ENCODE measurements around the gene ZNF837.
"Not testable (repeated sequence)": the region's sequence is repeated elsewhere in the genome, so short reads cannot be mapped to it uniquely, and the experiment has no call there.

The ZNF837 gene

DNA sequence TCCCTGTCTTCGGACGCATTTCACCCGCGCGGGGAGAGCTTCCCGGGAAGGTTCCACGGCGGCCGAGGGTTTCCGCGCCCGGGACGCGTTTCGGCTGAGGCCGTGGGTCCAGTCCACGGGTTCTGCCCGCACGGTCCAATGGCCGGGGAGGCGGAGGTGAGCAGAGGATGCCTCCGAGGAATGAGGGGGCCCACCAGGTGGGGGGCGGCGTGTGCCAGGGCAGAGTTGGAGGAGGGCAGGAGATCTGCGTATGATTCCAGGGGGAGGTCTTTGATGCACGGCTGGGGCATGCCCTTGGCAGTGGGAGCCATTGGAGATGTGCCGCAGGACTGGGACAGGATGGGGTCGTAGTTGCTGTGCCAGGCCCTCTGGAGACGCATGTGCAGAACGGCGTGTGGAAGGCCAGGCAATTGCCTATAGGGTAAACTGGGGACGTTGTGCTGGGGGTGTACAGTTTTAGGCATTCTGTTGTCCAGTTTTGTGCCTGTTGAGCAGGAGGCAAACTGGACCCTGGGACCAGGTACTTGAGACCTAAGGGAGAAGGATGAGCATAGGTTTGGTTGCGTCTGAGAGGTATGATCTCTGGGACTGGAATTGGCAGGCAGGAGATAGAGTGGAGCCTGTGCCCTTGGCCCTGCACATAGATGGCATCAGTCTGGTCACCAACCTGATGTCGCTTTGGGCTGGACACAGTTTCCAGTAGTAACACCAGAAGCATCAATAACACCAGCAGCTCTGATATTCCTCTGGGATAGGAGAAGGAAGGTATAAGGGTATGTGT is 28.4 kb upstream of the ZNF837 start:
- H3K36me3 ChIP-seq (ENCODE audit: low read depth), result peaks cover 7% of the 10 kb centered on the region
- peak overlapping the region; percentile 86 for H3K4me3 ChIP-seq (ENCODE audit: severe bottlenecking)
- H3K27ac ChIP-seq (ENCODE audit: poor library complexity, severe bottlenecking), result peak overlapping the region; percentile 57
- ATAC-seq (ENCODE audit: low read depth) (peak; percentile 42), DNase-seq (ENCODE audit: low spot score) (no peak)
- no peaks in the 10 kb centered on the region for H3K27me3 ChIP-seq (ENCODE audit: insufficient read depth, poor library complexity, severe bottlenecking)
- TF ChIP-seq, protein P1, sequence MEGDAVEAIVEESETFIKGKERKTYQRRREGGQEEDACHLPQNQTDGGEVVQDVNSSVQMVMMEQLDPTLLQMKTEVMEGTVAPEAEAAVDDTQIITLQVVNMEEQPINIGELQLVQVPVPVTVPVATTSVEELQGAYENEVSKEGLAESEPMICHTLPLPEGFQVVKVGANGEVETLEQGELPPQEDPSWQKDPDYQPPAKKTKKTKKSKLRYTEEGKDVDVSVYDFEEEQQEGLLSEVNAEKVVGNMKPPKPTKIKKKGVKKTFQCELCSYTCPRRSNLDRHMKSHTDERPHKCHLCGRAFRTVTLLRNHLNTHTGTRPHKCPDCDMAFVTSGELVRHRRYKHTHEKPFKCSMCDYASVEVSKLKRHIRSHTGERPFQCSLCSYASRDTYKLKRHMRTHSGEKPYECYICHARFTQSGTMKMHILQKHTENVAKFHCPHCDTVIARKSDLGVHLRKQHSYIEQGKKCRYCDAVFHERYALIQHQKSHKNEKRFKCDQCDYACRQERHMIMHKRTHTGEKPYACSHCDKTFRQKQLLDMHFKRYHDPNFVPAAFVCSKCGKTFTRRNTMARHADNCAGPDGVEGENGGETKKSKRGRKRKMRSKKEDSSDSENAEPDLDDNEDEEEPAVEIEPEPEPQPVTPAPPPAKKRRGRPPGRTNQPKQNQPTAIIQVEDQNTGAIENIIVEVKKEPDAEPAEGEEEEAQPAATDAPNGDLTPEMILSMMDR (IDR thresholded peaks at IDR 0.05; ENCODE audit: poor library complexity, severe bottlenecking), result no peak
- H3K4me1 ChIP-seq (ENCODE audit: insufficient read depth, poor library complexity, severe bottlenecking), result no peaks in the 10 kb centered on the region
- no peaks in the 10 kb centered on the region for H3K9me3 ChIP-seq (ENCODE audit: severe bottlenecking)

GRCh38 chr19:58408152-58409009 is 27.6 kb upstream of the ZNF837 start, which contains the start of gene ZNF584:
TSS of gene ZNF584 (plus strand) at chr19:58408649. CDS start at chr19:58409148, 499 bp downstream.
- ATAC-seq (ENCODE audit: low read depth) (peak; percentile 91), DNase-seq (ENCODE audit: low spot score) (peak; percentile 95)
- TF ChIP-seq, protein P1 (IDR thresholded peaks at IDR 0.05; ENCODE audit: poor library complexity, severe bottlenecking), result peak; percentile 7
- no peaks in the 10 kb centered on the region for H3K27me3 ChIP-seq (ENCODE audit: insufficient read depth, poor library complexity, severe bottlenecking)
- H3K4me1 ChIP-seq (ENCODE audit: insufficient read depth, poor library complexity, severe bottlenecking), result no peaks in the 10 kb centered on the region
- H3K4me3 ChIP-seq (ENCODE audit: severe bottlenecking), result peak within 1 kb of the TSS; percentile 86
- peaks cover 7% of the 10 kb centered on the region for H3K36me3 ChIP-seq (ENCODE audit: low read depth)
- no peaks in the 10 kb centered on the region for H3K9me3 ChIP-seq (ENCODE audit: severe bottlenecking)
- H3K27ac ChIP-seq (ENCODE audit: poor library complexity, severe bottlenecking), result peak within 1 kb of the TSS; percentile 57

DNA sequence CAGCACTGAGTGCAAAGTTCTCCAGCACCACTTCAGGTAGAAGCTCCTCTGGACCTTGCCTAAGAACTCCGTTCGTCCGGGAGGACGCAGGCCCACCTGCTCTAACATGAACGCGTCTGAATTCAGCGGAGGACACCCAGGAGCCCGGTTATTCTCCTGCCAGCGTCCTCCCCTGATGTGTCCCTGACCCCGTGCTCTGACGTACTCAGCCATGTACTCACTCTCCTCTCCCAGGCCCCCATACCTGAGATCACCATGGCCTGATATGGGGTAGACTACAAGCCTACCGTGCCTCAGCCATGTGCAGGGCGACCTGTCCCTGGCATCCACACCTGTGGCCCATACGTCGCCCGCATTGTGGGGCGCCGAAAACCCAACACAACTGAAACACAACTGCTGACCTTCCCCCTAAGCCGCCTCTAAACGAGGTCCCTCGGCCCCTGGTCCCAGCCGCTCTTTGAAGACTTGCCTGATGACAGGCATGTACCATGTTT is 26.9 kb upstream of the ZNF837 start:
- H3K9me3 ChIP-seq (ENCODE audit: severe bottlenecking), result no peaks in the 10 kb centered on the region
- TF ChIP-seq, protein P1 (IDR thresholded peaks at IDR 0.05; ENCODE audit: poor library complexity, severe bottlenecking), result no peak
- peak overlapping the region; percentile 86 for H3K4me3 ChIP-seq (ENCODE audit: severe bottlenecking)
- H3K36me3 ChIP-seq (ENCODE audit: low read depth), result peaks cover 3% of the 10 kb centered on the region
- ATAC-seq (ENCODE audit: low read depth) (peak; percentile 37), DNase-seq (ENCODE audit: low spot score) (no peak)
- H3K4me1 ChIP-seq (ENCODE audit: insufficient read depth, poor library complexity, severe bottlenecking), result no peaks in the 10 kb centered on the region
- H3K27ac ChIP-seq (ENCODE audit: poor library complexity, severe bottlenecking), result peak overlapping the region; percentile 57
- no peaks in the 10 kb centered on the region for H3K27me3 ChIP-seq (ENCODE audit: insufficient read depth, poor library complexity, severe bottlenecking)

DNA sequence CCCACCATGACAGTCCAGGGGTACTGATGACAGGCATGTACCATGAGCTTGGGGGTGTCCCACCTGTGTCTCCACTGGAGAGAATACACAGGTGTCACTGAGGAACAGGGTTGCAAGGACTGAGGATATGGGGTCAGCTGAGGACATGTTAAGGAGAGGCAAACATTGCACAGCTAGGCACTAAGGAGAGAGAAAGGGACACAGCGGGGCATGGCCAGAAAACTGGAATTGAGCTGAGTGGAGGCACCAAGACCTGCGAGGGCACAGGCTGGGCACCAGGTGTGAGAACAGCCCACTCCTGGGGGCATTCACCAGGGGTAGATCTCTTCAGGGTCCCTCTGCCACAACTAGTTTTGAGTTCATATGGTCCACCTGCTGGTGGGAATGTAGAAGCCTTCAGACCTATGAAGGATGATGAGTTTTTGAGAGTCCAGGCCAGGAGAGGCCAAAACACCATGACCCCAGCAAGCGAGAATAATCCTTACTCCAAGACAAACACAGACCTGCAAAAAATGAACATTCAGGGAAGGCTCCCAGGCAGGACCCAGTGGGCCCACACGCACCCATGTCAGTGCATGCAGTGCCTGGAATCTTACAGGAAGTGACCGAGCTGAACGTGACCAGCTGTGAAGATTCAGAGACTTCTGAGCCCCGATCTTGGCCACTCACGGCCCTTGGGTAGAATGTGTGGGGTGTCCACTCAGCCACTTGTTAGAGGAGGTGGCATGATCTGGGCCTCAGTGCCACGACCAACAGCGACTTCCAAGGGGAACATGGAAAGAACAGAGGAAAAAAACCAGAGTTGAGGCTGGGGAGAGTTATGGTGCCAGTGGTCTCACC is 26.2 kb upstream of the ZNF837 start:
- H3K4me1 ChIP-seq (ENCODE audit: insufficient read depth, poor library complexity, severe bottlenecking), result peaks cover 4% of the 10 kb centered on the region
- no peak for ATAC-seq (ENCODE audit: low read depth)
- no peaks in the 10 kb centered on the region for H3K27me3 ChIP-seq (ENCODE audit: insufficient read depth, poor library complexity, severe bottlenecking)
- no peaks in the 10 kb centered on the region; the same call in 1 of the 2 replicates for H3K36me3 ChIP-seq (ENCODE audit: low read depth)
- peak overlapping the region; percentile 57 for H3K27ac ChIP-seq (ENCODE audit: poor library complexity, severe bottlenecking)
- no peak for DNase-seq (ENCODE audit: low spot score)
- peak overlapping the region; percentile 86 for H3K4me3 ChIP-seq (ENCODE audit: severe bottlenecking)
- TF ChIP-seq, protein P1 (IDR thresholded peaks at IDR 0.05; ENCODE audit: poor library complexity, severe bottlenecking), result peak; percentile 27
- H3K9me3 ChIP-seq (ENCODE audit: severe bottlenecking), result no peaks in the 10 kb centered on the region

- H3K9me3 ChIP-seq (ENCODE audit: severe bottlenecking); H3K27me3 ChIP-seq (ENCODE audit: insufficient read depth, poor library complexity, severe bottlenecking); H3K4me1 ChIP-seq (ENCODE audit: insufficient read depth, poor library complexity, severe bottlenecking); H3K4me3 ChIP-seq (ENCODE audit: severe bottlenecking); H3K36me3 ChIP-seq (ENCODE audit: low read depth); H3K27ac ChIP-seq (ENCODE audit: poor library complexity, severe bottlenecking); ATAC-seq (ENCODE audit: low read depth): not testable (repeated sequence)
- peak; percentile 20 for DNase-seq (ENCODE audit: low spot score)
Measured at GRCh38 chr19:58403920-58404478, 23.2 kb upstream of the ZNF837 start.

Measured in RWPE2 (cell line).